ENCODE measurements around the gene HHAT.
"Not testable (repeated sequence)": the region's sequence is repeated elsewhere in the genome, so short reads cannot be mapped to it uniquely, and the experiment has no call there.

HHAT gene

GRCh38 chr1:210313921-210314320, 14.8 kb upstream of the HHAT start:
- DNase-seq (ENCODE audit: low spot score): no peak

DNA sequence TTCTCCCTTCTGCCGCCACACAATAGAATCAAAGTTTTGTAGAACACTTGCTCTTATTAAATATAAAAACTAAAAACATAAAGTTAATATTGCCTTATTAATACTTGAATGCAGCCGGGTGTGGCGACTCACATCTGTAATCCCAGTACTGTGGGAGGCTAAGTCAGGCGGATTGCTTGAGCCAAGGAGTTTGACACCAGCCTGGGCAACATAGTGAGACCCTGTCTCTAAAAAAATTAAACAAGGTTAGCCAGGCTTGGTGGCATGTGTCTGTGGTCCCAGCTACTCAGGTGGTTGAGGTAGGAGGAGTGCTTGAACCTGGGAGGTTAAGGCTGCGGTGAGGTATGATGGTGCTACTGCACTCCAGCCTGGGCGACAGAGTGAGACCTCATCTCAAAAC, 13.2 kb upstream of the HHAT start:
- DNase-seq (ENCODE audit: low spot score): no peak

GRCh38 chr1:210321131-210321530, 7.6 kb upstream of the HHAT start:
- no peak for DNase-seq (ENCODE audit: low spot score)

GRCh38 chr1:210321552-210321951, 7.2 kb upstream of the HHAT start:
- no peak for DNase-seq (ENCODE audit: low spot score)

DNA sequence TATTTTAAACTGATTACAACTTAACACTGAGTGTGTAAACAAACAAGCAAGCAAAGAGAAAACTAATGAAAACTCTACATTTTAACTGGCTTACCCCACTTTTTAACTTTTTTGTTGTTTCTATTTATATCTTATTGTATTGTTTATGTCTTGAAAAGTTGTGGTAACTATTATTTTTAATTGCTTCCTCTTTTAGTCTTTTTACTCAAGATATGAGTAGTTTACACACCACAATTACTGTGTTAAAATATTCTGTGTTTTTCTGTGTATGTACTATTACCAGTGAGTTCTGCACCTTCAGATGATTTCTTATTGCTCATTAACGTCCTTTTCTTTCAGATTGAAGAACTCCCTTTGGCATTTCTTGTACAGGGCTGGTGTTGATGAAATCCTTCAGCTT, 4.7 kb upstream of the HHAT start:
- no peak for DNase-seq (ENCODE audit: low spot score)

- no peak for DNase-seq (ENCODE audit: low spot score)
These were observed 3.6 kb upstream of the HHAT start for GRCh38 chr1:210325026-210325670.

DNA sequence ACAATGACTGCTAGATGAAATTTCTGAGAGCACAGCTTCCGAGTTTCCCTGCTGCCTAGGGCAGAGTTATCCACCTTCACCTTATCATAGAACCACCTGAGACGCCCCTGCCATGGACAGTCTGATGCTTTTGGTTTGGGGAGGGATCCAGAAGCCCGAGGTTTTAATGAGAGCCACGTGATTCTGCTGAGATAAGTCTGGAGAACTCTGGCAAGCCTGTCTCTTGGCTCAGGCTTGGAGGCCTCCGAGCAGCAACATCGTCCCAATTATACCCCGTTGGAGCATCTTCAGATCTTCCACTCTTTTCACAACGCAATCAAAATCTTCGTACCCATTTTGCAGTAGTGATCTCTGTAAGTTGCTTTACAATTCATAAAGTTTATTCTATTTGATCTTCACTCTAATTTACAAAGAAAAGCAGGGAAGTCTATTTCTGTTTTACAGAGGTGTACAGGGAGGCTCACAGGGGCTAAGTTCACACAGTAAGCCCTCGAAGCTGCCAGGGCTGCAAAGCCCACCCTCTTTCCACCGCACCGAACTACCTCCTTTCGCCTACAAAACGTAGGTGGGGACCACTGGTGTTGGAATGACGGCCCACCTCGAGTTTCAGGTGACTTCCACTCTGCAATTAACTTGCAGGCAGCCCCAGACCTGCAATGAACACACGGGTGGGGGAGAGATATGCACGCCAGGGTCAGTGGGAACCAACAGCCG, 513 bp upstream of the HHAT start:
- DNase-seq (ENCODE audit: low spot score): no peak

- no peak for DNase-seq (ENCODE audit: low spot score)
These were observed 1.7 kb downstream of the HHAT start for GRCh38 chr1:210330279-210330866.

DNA sequence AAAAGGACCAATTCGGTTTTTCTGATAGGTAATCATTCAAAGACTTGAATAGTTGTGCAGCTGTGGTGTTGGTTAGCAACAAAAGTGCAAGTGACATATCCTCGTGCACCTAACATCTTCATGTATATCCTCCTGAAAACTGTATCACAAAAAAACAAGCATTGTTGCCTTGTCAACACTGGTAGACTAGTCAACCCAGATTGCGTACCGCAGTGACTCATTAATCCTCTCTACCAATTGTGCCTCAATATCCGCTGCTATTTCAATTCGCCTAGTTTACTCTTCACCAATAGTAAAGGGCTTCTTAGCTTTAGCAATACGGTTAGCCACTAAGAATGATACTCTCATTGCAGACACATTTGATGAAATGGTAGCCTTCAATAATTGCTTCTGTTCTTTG, 3.5 kb downstream of the HHAT start:
- no peak for DNase-seq (ENCODE audit: low spot score)

DNA sequence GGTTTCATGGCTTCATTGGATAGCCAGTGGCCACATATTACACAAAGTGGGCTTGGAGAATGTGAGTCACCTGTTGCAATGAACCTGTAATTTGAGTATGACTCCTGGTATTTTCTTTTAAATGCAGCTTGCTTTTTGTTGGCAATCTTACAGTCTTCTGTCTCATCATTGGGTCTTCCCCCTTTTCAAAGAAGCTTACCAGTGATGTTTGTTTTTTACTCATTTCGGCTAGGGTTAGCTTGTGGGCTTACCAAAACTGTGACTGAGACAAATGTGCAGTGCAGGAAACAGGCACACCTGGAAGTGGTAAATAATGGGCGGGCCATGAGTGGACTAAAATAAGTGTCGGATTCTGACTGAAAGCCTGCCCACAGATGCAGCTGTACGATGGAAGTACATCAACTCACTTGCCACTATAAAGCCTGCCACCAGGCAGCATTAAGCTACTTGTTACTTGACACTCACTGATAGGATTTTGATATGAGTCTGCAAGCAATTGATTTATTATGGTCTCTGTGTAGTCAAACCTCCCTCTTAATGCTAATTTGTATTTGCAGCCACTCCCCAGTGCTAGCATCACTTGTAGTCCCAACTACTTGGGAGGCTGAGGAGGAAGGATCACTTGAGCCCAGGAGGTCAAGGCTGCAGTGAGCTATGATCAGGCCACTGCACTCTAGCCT, 4.2 kb downstream of the HHAT start:
- no peak for DNase-seq (ENCODE audit: low spot score)

DNA sequence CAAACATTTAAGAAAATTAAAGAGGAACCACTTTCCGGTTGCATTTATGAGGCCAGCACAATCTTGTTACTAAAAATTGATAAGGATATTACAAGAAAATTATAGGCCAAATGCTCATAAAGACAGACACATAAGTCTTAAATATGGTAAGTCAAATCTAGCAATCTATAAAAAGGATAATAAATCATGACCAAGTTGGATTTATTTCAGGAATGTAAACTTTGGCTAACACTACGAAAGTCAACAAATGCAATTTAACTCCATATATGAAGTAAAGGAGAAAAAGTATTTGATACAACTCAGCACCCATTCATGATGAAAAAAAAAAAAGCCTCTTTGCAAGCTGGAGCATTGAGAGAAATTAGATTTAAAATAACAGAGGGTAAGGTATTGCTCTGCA, 6.3 kb downstream of the HHAT start:
- no peak for DNase-seq (ENCODE audit: low spot score)

DNA sequence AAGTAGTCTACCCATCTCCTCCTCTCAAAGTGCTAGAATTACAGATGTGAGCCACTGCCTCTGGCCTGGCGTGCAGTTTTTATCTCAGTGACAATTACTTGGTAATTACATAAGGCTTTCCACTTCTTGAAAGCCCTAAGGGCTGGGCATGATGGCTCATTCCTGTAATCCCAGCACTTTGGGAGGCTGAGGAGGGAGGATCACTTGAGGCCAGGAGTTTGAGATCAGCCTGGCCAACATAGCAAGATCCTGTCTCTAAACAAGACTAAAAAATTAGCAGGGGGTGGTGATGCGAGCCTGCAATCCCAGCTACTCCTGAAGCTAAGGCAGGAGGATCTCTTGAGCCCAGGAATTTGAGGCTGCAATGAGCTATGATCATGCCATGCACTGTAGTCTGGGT, 7.7 kb downstream of the HHAT start:
- no peak for DNase-seq (ENCODE audit: low spot score)

GRCh38 chr1:210339500-210339899, 10.8 kb downstream of the HHAT start:
- no peak for DNase-seq (ENCODE audit: low spot score)

DNA sequence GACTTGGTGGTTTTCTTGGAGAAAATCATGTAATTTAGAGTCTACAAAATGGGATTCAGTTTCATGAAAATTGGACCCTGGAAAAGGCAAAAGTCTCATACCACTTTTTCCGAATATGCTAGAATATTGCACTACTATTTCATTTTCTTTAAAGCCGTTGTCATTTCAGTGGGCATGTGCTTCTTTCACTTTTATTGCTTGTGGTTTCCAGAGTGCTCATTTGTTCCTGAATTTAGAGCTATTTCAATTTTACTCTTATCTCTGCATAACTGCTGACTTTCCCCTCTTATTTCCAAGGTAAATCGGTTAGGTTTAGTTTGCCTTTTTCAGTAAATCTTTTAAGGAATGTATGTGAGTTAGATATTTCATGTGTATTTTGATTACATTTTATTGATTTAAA, 11.6 kb downstream of the HHAT start:
- no peak for DNase-seq (ENCODE audit: low spot score)

DNA sequence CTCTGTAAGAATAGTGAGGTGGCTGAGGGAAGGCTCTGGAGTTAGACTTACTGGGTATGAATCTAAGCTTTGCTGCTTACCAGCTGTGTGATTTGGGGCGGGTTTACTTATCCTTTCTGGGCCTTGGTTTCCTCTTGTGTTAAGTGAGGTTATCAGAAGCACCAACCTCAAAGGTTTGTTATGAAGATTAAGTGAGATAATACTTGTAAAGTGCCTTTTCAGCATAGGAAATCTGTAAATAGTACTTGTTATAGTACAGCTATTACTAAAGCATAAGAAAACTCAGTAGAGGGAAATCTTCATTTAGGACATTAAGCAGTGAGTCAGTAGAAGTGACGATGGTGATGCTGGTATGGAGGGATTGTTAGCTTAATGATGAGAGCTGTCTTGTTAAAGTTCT, 12.1 kb downstream of the HHAT start:
- no peak for DNase-seq (ENCODE audit: low spot score)

DNA sequence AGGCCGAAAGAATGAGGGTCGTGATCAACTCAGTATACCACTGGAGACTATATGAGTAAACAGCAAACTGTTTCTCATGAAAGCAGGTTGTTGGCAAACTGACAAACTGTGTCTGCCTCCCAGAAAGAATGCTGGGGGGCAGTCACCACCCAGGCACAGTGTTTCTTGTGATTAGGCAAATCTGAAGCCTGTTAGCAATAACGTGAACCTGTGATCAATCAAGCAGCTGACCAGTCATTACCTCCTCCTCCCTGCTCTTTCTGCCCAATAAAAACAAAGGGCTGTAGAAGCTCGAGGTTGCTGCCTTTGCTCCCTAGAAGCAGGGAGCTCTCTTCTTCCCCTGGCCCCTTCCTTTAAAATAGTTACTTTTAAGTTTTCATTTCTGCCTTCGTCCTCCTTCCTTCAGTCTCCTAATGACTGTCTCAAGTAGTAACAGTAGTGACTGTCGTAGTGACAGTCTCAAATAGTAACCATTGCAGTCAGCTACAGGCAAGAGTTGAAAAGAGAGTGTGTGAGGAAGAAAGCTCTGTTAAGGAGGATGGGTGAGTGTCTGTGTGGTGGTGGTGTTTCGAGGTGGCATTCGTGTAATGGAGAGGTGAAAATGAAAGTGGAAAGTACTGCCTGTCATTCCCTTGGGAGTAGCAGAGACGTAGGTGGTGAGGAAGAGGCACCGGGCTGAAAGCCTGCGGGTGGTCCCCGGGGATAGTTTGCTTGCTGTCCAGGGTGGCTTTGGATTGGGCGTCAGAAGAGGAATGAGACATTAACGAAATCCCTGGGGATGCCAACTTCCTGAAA, 14.5 kb downstream of the HHAT start:
- DNase-seq (ENCODE audit: low spot score): no peak

DNA sequence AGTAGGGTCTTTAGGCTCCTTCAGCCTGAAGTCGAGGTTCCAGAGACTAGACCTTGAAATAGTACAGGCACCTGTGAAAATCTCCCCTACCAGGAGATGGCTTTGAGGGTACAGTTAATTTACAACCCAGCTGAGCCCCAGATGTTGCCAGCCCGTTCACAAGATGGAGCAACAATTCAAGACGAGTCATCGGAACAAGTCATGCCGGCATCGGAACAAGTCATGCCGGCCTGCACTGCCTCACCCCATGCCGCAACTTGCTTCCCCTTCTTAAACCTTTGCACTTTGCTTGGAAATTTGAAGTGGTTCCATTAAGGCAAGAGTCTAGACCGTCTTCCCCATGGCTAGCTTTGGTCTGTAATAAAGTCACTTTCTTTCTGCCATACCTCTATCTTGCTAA, 16.0 kb downstream of the HHAT start:
- no peak for DNase-seq (ENCODE audit: low spot score)

DNA sequence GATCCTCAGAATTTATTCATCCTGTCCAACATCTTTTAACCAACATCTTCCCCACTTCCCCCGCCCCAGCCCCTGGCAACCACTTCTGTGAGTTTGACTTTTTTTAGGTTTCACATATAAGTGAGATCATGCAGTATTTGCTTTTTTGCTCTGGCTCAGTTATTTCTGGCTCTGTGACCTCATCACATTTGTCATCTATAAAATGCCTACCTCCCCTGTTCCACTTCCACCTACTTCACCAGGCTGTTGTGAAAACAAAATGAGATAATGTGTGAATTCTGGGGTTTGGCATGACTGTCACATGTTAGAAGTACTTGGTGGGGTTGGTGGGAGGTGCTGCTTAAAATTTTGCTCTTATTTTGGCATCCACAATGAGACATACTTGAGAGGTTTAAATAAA, 18.4 kb downstream of the HHAT start:
- peak; percentile 64 for DNase-seq (ENCODE audit: low spot score)

GRCh38 chr1:210351496-210351895, 22.8 kb downstream of the HHAT start:
- DNase-seq (ENCODE audit: low spot score): no peak

DNA sequence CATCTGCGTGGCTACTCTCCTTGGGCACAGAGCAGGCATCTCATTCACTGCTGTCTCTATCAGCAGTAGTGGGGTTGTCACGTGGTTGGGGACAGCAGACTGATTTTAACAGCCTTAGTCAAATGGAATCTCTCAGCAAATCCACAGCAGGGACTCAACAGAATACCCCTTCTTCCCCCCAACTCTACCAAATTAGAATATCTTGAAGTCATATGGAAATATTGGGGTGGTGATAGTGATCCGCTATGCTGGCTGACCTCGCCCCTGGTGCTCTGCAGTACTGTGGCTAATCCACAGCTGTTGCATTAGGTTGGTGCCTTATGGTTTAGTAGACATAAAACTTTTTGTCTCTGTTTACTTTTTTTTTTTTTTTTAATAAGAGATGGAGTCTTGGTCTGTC, 23.9 kb downstream of the HHAT start:
- DNase-seq (ENCODE audit: low spot score): no peak

DNA sequence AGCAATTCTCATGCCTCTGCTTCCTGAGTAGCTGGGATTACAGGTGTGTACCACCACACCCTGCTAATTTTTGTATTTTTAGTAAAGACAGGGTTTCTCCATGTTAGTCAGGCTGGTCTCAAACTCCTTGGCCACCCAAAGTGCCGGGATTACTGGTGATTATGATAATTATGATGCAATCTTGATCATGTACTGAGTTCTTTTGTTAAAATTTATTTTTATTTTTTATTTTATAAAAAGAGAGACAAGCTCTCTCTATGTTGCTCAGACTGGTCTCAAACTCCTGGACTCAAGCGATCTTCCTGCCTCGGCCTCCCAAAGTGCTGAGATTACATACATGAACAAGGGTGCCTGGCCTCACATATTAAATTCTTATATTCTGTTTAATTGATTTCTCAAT, 25.6 kb downstream of the HHAT start:
- DNase-seq (ENCODE audit: low spot score): not testable (repeated sequence)

GRCh38 chr1:210358626-210359025, 29.9 kb downstream of the HHAT start:
- no peak for DNase-seq (ENCODE audit: low spot score)
